PC-9 (cell line): ENCODE data around the gene CCR6. TPM values are rescaled to one million over a fixed set of nuclear protein-coding genes. Genes with fewer than 3 reads are reported as not detected.

ENCODE experiments used
- BruUV-seq: library from RNA; stranded (reverse); fragments of 400-500 nt; replicated peaks from 2 replicates; lab custom pipeline; 2021; lab: Mats Ljungman, UMichigan
- CTCF ChIA-PET: fragments of 300-600 bp; sonication (Branson Sonifier 250); formaldehyde crosslinking; loops from one replicate; lab custom pipeline; 2022; ENCODE audit warnings: antibody characterized with exemption; lab: Charles Lee
- POLR2A ChIA-PET: fragments of 300-600 bp; sonication (Branson Sonifier 250); formaldehyde crosslinking; loops from one replicate; lab custom pipeline; 2022; ENCODE audit warnings: antibody characterized with exemption; ENCODE audit not compliant: unreplicated experiment; lab: Charles Lee
- DNase-seq, 2 experiments: peaks; one replicate each; pipeline versions ENCODE4 v3.0.0 to v3.0.0-alpha.2; 2015 to 2022; ENCODE audit warnings: mixed read lengths in 1 of 2
- H2AFZ ChIP-seq: fragments of 200-600 bp; sonication (generic); 2 replicates; pipeline ENCODE4 v1.8.1; 2017; ENCODE audit warnings: antibody characterized with exemption
- H3F3A ChIP-seq: fragments of 200-600 bp; sonication (generic); 2 replicates; pipeline ENCODE4 v1.8.1; 2017; ENCODE audit warnings: antibody characterized with exemption, mild to moderate bottlenecking, low read depth; ENCODE audit not compliant: insufficient read depth
- H3K27ac ChIP-seq: fragments of 200-600 bp; sonication (generic); 2 replicates; pipeline ENCODE4 v1.6.1; 2016; ENCODE audit warnings: mixed run types
- H3K27me3 ChIP-seq: fragments of 200-600 bp; sonication (generic); 2 replicates; pipeline ENCODE4 v1.6.1; 2016; ENCODE audit warnings: low read depth, mixed run types; ENCODE audit not compliant: insufficient read depth
- H3K36me3 ChIP-seq: fragments of 200-600 bp; sonication (generic); 2 replicates; pipeline ENCODE4 v1.6.1; 2016; ENCODE audit warnings: low read depth, mixed run types
- H3K4me1 ChIP-seq: fragments of 200-600 bp; sonication (generic); replicated peaks from 2 replicates; pipeline ENCODE4 v1.6.1; 2016; ENCODE audit warnings: mixed run types; ENCODE audit not compliant: insufficient read depth
- H3K4me2 ChIP-seq: fragments of 200-600 bp; sonication (generic); 2 replicates; pipeline ENCODE4 v1.6.1; 2017; ENCODE audit warnings: mixed run types
- H3K4me3 ChIP-seq: fragments of 200-600 bp; sonication (generic); 2 replicates; pipeline ENCODE4 v1.6.1; 2016; ENCODE audit warnings: mixed run types
- H3K79me2 ChIP-seq: fragments of 200-600 bp; sonication (generic); 2 replicates; pipeline ENCODE4 v1.6.1; 2017; ENCODE audit warnings: low read depth, mixed run types
- H3K9me2 ChIP-seq: fragments of 200-600 bp; sonication (generic); 2 replicates; pipeline ENCODE4 v1.8.1; 2017; ENCODE audit warnings: mild to moderate bottlenecking; ENCODE audit not compliant: insufficient read depth
- H3K9me3 ChIP-seq: fragments of 200-600 bp; sonication (generic); 2 replicates; pipeline ENCODE4 v1.8.1; 2016; ENCODE audit warnings: low read depth; ENCODE audit not compliant: insufficient read depth
- H4K20me1 ChIP-seq: fragments of 200-600 bp; sonication (generic); 2 replicates; pipeline ENCODE4 v1.8.1; 2017; ENCODE audit not compliant: insufficient read depth
- EZH2 ChIP-seq: fragments of 200-600 bp; sonication (generic); IDR thresholded peaks from 2 replicates; pipeline ENCODE4 v1.8.0; 2017; ENCODE audit warnings: antibody characterized with exemption, low read depth
- intact Hi-C: fragments of 100-400 bp; cut with micrococcal nuclease; formaldehyde crosslinking; loops from one replicate; pipeline ENCODE4 v1.10.0; 2022; ENCODE audit not compliant: unreplicated experiment
- total RNA-seq: library from RNA; stranded (reverse); gene quantifications from 2 replicates; pipeline ENCODE4 v1.2.3, GENCODE V29; 2021
- TF ChIP-seq, protein P1 (sequence below): fragments of 200-600 bp; sonication (generic); conservative IDR thresholded peaks from 2 replicates; pipeline ENCODE4 v1.6.1; 2017; ENCODE audit warnings: mixed run types, antibody characterized with exemption, mild to moderate bottlenecking, moderate library complexity

The CCR6 gene
- total RNA-seq, 1 experiment from 2014 or later, result not detected

DNA sequence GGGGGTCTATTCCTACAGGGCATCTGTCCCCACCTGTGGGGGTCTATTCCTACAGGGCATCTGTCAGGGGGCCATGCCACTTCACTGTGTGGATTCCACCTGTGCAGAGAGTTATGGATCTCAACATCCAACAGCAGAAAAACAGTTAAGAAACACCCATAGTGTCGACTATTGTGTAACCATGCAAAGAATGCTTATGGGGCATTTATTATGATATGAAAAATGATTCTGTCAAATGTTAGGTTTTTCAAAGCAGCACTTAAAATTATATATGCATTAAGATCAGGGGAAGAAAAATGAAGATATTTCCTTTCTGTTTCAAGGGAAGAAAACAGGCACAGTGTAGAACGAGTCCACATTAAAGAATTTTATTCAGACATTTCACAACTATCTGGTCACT, 32.0 kb downstream of the CCR6 start:
- Histone ChIP-seq H3K27ac (no peak overlapping the region), H3K79me2 (no peaks in the 10 kb centered on the region), H3K9me3 (no peaks in the 10 kb centered on the region), H4K20me1 (no peaks in the 10 kb centered on the region), H3K4me1 (no peaks in the 10 kb centered on the region), H3F3A (no peaks in the 10 kb centered on the region), H2AFZ (no peak overlapping the region), H3K36me3 (no peaks in the 10 kb centered on the region), H3K4me2 (no peak overlapping the region), H3K9me2 (no peaks in the 10 kb centered on the region), H3K4me3 (no peak overlapping the region), H3K27me3 (peaks cover 99% of the 10 kb centered on the region)
- TF ChIP-seq, protein P1, sequence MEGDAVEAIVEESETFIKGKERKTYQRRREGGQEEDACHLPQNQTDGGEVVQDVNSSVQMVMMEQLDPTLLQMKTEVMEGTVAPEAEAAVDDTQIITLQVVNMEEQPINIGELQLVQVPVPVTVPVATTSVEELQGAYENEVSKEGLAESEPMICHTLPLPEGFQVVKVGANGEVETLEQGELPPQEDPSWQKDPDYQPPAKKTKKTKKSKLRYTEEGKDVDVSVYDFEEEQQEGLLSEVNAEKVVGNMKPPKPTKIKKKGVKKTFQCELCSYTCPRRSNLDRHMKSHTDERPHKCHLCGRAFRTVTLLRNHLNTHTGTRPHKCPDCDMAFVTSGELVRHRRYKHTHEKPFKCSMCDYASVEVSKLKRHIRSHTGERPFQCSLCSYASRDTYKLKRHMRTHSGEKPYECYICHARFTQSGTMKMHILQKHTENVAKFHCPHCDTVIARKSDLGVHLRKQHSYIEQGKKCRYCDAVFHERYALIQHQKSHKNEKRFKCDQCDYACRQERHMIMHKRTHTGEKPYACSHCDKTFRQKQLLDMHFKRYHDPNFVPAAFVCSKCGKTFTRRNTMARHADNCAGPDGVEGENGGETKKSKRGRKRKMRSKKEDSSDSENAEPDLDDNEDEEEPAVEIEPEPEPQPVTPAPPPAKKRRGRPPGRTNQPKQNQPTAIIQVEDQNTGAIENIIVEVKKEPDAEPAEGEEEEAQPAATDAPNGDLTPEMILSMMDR, result no peak
- no peak for TF ChIP-seq EZH2
- intact Hi-C loops, result no loop called here
- BruUV-seq, result no TSS peak
- DNase-seq, result no peak
- ChIA-PET CTCF (no interaction called here), POLR2A (no interaction called here)

GRCh38 chr6:167157414-167157813, 34.5 kb downstream of the CCR6 start:
- POLR2A ChIA-PET, result no interaction called here
- BruUV-seq, result no TSS peak
- Histone ChIP-seq H3K36me3 (no peaks in the 10 kb centered on the region), H2AFZ (no peak overlapping the region), H3K4me2 (no peak overlapping the region), H3K4me1 (no peaks in the 10 kb centered on the region), H3K27ac (no peak overlapping the region), H3F3A (no peaks in the 10 kb centered on the region), H3K9me2 (no peaks in the 10 kb centered on the region), H4K20me1 (no peaks in the 10 kb centered on the region), H3K4me3 (no peak overlapping the region), H3K79me2 (no peaks in the 10 kb centered on the region), H3K9me3 (no peaks in the 10 kb centered on the region), H3K27me3 (peaks cover 98% of the 10 kb centered on the region)
- TF ChIP-seq, protein P1, result no peak
- TF ChIP-seq EZH2, result no peak
- DNase-seq, result no peak
- CTCF ChIA-PET, result no interaction called here
- intact Hi-C loops, result no loop called here

- no peak for DNase-seq
- CTCF ChIA-PET, result no interaction called here
- intact Hi-C loops, result no loop called here
Measured at GRCh38 chr6:167157863-167158262, 35.0 kb downstream of the CCR6 start, which contains the start of gene GPR31. Gene GPR31 (minus strand): TSS chr6:167157980. CDS start chr6:167157831, 149 bp downstream.

More at GRCh38 chr6:167157863-167158262, 35.0 kb downstream of the CCR6 start, which contains the start of gene GPR31:
- BruUV-seq, result no TSS peak
- no peak for TF ChIP-seq EZH2
- TF ChIP-seq, protein P1, result no peak
- H2AFZ ChIP-seq, result no peak within 1 kb of the TSS
- no peak within 1 kb of the TSS for H3K27ac ChIP-seq
- H4K20me1 ChIP-seq, result no peaks in the 10 kb centered on the region
- H3K4me3 ChIP-seq, result no peak within 1 kb of the TSS
- no peaks in the 10 kb centered on the region for H3K9me2 ChIP-seq
- H3K79me2 ChIP-seq, result no peaks in the 10 kb centered on the region
- no peaks in the 10 kb centered on the region for H3K9me3 ChIP-seq
- POLR2A ChIA-PET, result no interaction called here
- no peak within 1 kb of the TSS for H3K4me2 ChIP-seq
- no peaks in the 10 kb centered on the region for H3K4me1 ChIP-seq
- H3F3A ChIP-seq, result no peaks in the 10 kb centered on the region
- no peaks in the 10 kb centered on the region for H3K36me3 ChIP-seq
- H3K27me3 ChIP-seq, result peaks cover 98% of the 10 kb centered on the region
